ENCODE data around the gene BTBD2. TPM values are rescaled to one million over a fixed set of nuclear protein-coding genes. Genes with fewer than 3 reads are reported as not detected.

The BTBD2 gene
- total RNA-seq, 1 donor from 2014 or later: 57.3 TPM

DNA sequence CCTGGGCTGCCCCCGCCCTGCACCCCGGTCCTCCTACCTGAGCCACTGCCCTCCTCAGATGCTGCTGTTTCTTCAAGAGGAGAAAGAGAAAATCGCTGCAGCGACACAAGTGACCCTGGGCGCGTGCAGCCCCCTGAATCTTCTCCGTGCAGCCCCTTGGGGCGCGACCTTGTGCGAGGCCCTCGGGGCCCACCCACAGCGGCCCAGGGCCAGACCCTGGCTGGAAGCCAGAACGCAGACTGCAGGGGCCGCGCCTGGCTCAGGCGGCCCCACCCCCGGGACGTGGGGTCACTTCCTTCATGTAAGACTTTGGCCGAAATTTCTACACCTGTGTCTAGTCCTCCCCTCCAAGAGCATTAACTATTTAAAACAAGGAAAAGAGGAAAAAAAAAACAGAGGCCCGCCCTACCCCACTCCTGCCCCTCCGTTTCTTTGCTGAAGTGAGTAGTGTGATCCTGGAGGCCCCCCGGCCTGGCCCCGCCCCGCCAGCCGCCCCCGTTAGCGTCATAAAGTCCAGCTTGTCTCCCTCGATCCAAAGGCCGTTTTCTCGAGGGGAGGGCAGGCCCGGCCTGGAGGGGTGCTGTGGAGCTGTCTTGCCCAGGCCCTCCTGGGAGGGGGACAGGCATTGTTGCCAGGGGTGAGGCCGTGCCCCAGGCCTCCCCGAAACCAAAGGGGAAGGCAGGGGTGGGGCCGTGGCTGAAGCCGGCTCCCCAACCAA is 35.3 kb downstream of the BTBD2 start:
- Mint-ChIP-seq H3K36me3 (ENCODE audit: low read depth) (peaks cover 50% of the 10 kb centered on the region), H3K4me3 (no peak overlapping the region), H3K27me3 (no peaks in the 10 kb centered on the region), H3K4me1 (no peaks in the 10 kb centered on the region), H3K27ac (no peak overlapping the region), H3K9me3 (no peaks in the 10 kb centered on the region)
- POLR2A ChIA-PET: interaction anchor here (0.6 kb wide), 1 partner anchor 87 kb away, joined by 7 read pairs; no protein-coding TSS in a partner anchor
- CTCF ChIA-PET: no interaction called here
- ATAC-seq (ENCODE audit: low read depth) (no peak), DNase-seq (no peak)
- intact Hi-C loops (cut with micrococcal nuclease): no loop called here
- TF ChIP-seq, protein P1, sequence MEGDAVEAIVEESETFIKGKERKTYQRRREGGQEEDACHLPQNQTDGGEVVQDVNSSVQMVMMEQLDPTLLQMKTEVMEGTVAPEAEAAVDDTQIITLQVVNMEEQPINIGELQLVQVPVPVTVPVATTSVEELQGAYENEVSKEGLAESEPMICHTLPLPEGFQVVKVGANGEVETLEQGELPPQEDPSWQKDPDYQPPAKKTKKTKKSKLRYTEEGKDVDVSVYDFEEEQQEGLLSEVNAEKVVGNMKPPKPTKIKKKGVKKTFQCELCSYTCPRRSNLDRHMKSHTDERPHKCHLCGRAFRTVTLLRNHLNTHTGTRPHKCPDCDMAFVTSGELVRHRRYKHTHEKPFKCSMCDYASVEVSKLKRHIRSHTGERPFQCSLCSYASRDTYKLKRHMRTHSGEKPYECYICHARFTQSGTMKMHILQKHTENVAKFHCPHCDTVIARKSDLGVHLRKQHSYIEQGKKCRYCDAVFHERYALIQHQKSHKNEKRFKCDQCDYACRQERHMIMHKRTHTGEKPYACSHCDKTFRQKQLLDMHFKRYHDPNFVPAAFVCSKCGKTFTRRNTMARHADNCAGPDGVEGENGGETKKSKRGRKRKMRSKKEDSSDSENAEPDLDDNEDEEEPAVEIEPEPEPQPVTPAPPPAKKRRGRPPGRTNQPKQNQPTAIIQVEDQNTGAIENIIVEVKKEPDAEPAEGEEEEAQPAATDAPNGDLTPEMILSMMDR (IDR thresholded peaks at IDR 0.05): no peak

DNA sequence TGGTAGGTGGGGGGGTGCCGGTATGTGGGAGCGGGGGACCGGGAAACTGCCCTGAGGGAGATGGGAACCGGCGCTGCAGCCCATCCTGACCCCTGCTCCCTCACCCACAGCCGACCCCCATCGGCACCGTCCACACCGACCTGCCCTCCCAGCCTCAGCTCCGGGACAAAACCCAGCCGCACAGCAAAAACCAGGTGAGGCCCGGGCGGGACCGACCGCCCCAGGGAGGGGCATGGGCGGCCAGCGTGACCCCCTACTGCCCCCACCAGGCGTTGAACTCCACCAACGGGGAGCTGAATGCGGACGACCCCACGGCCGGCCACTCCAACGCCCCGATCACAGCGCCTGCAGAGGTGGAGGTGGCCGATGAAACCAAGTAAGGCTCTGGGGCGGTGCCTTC is 35.9 kb downstream of the BTBD2 start:
- H3K27me3 Mint-ChIP-seq: no peaks in the 10 kb centered on the region
- H3K4me3 Mint-ChIP-seq: no peak overlapping the region
- H3K9me3 Mint-ChIP-seq: no peaks in the 10 kb centered on the region
- no peak for ATAC-seq (ENCODE audit: low read depth)
- no peak for DNase-seq
- H3K36me3 Mint-ChIP-seq (ENCODE audit: low read depth): peaks cover 52% of the 10 kb centered on the region
- POLR2A ChIA-PET: interaction anchor here (0.6 kb wide), 1 partner anchor 88 kb away, joined by 7 read pairs; no protein-coding TSS in a partner anchor
- CTCF ChIA-PET: no interaction called here
- no peak overlapping the region for H3K27ac Mint-ChIP-seq
- H3K4me1 Mint-ChIP-seq: no peaks in the 10 kb centered on the region
- TF ChIP-seq, protein P1 (IDR thresholded peaks at IDR 0.05): no peak
- intact Hi-C loops (cut with micrococcal nuclease): no loop called here

DNA sequence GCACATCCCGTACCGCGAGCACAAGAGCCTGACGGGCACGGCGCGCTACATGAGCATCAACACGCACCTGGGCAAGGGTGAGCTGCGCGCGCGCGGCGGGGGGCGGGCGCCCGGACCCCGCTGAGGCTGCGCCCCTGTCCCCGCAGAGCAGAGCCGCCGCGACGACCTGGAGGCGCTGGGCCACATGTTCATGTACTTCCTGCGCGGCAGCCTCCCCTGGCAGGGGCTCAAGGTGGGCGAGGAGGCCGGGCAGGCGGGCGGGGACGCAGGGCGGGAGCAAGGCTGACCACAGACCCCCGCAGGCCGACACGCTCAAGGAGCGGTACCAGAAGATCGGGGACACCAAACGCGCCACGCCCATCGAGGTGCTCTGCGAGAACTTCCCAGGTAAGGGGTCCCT is 36.5 kb downstream of the BTBD2 start:
- Mint-ChIP-seq H3K27ac (no peak overlapping the region), H3K36me3 (ENCODE audit: low read depth) (peaks cover 49% of the 10 kb centered on the region), H3K4me1 (peaks cover 5% of the 10 kb centered on the region), H3K4me3 (no peak overlapping the region), H3K9me3 (no peaks in the 10 kb centered on the region), H3K27me3 (no peaks in the 10 kb centered on the region)
- POLR2A ChIA-PET: no interaction called here
- intact Hi-C loops (cut with micrococcal nuclease): no loop called here
- no peak for DNase-seq
- ATAC-seq (ENCODE audit: low read depth): no peak
- CTCF ChIA-PET: no interaction called here
- TF ChIP-seq, protein P1 (IDR thresholded peaks at IDR 0.05): no peak

DNA sequence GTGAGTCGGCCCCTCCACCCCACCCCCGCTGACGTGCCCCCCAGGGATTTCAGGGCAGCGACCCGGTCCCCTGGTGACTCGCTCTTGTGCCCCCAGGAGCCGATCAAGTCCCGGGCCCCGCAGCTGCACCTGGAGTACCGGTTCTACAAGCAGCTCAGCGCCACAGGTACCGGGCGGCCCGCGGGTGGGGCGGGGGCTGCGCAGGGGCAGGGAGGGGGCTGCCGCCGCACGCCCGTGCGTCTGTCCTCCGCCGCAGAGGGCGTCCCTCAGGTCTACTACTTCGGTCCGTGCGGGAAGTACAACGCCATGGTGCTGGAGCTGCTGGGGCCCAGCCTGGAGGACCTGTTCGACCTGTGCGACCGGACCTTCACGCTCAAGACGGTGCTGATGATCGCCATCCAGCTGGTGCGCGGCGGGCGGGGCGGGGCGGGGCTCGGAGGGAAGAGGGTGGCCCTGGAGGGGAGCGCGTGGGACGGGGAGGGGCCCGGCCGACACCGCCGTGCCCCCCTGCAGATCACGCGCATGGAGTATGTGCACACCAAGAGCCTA is 37.1 kb downstream of the BTBD2 start:
- H3K4me3 Mint-ChIP-seq: no peak overlapping the region
- H3K9me3 Mint-ChIP-seq: no peaks in the 10 kb centered on the region
- intact Hi-C loops (cut with micrococcal nuclease): no loop called here
- no peak overlapping the region for H3K27ac Mint-ChIP-seq
- DNase-seq (no peak), ATAC-seq (ENCODE audit: low read depth) (no peak)
- peaks cover 8% of the 10 kb centered on the region for H3K4me1 Mint-ChIP-seq
- TF ChIP-seq, protein P1 (IDR thresholded peaks at IDR 0.05): no peak
- POLR2A ChIA-PET: no interaction called here
- no peaks in the 10 kb centered on the region for H3K27me3 Mint-ChIP-seq
- H3K36me3 Mint-ChIP-seq (ENCODE audit: low read depth): peaks cover 50% of the 10 kb centered on the region
- CTCF ChIA-PET: no interaction called here

DNA sequence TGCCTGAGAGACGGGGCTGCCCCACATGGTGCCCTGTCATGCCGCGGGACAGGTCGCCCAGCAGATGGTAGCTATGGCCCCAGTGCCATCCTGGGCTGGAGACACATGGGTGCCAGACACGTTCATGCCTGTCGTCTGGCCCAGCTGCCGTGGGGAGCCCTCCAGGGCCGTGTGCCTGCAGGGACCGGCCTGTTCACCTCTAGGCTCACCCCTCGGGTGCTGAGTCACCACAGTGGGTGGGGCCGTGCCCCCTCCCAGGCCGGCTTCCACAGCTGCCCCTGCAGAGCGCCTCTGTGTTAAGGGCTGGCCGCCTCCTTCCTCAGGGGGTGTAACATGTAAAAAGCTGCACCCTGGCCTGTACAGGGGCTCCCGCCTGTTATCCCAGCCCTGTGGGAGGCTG is 38.4 kb downstream of the BTBD2 start:
- Mint-ChIP-seq H3K27ac (no peak overlapping the region), H3K36me3 (ENCODE audit: low read depth) (peaks cover 50% of the 10 kb centered on the region), H3K4me3 (no peak overlapping the region), H3K4me1 (peaks cover 10% of the 10 kb centered on the region), H3K27me3 (no peaks in the 10 kb centered on the region), H3K9me3 (no peaks in the 10 kb centered on the region)
- ATAC-seq (ENCODE audit: low read depth) (no peak), DNase-seq (no peak)
- POLR2A ChIA-PET: interaction anchor here (0.6 kb wide), 1 partner anchor 93 kb away, joined by 9 read pairs; no protein-coding TSS in a partner anchor
- TF ChIP-seq, protein P1 (IDR thresholded peaks at IDR 0.05): no peak
- CTCF ChIA-PET: no interaction called here
- intact Hi-C loops (cut with micrococcal nuclease): no loop called here

Measured in activated B cell treated with CpG ODN at 0.5 μM for 24 hours (primary cell).